Cardiac muscle cell (in vitro differentiated cells and primary cell): Measurements from ENCODE around the gene NPHP3. TPM values are rescaled to one million over a fixed set of nuclear protein-coding genes. Genes with fewer than 3 reads are reported as not detected.

ENCODE experiments used
- DNase-seq, 2 donors: peaks; one replicate each; pipeline versions ENCODE4 v3.0.0 to v3.0.0-alpha.2; 2010 to 2017; ENCODE audit warnings: low read depth in 1 of 2, low spot score in 1 of 2
- H3K27ac ChIP-seq: fragments of 200-600 bp; sonication (generic); 2 replicates; pipeline ENCODE4 v1.5.1; 2016
- H3K27me3 ChIP-seq: fragments of 200-600 bp; sonication (generic); 2 replicates; pipeline ENCODE4 v1.6.0; 2016; ENCODE audit warnings: control low read depth
- H3K36me3 ChIP-seq: fragments of 200-600 bp; sonication (generic); 2 replicates; pipeline ENCODE4 v1.5.1; 2016; ENCODE audit warnings: control low read depth
- H3K4me1 ChIP-seq: fragments of 200-600 bp; sonication (generic); 2 replicates; pipeline ENCODE4 v1.8.1; 2017; ENCODE audit warnings: low read depth, mild to moderate bottlenecking, mixed run types
- H3K4me3 ChIP-seq: fragments of 200-600 bp; sonication (generic); 2 replicates; pipeline ENCODE4 v1.5.1; 2016; ENCODE audit warnings: mild to moderate bottlenecking
- H3K9me3 ChIP-seq: fragments of 200-600 bp; sonication (generic); 2 replicates; pipeline ENCODE4 v1.5.1; 2017; ENCODE audit warnings: low read depth, mild to moderate bottlenecking, control low read depth
- CTCF ChIP-seq: IDR thresholded peaks from 2 replicates; pipeline ENCODE4 v1.5.1; 2012; ENCODE audit warnings: low read depth, mild to moderate bottlenecking, low read length
- polyA plus RNA-seq: library from polyadenylated mRNA; unstranded; fragments of >200 nt; fragmentation: Nextera tagmentation; extraction: Ambion mirVana; gene quantifications from 2 replicates; pipeline ENCODE4 v1.2.1, GENCODE V29; 2016
- total RNA-seq: library from RNA; depleted of rRNA; stranded (reverse); fragments of >200 nt; gene quantifications from 2 replicates; pipeline ENCODE4 v1.2.3, GENCODE V29; 2016

NPHP3 gene
- total and polyA plus RNA-seq, 2 experiments from 2014 or later = 21.1 to 74.1 TPM

- H3K9me3 ChIP-seq = no peaks in the 10 kb centered on the region
- H3K27ac ChIP-seq = no peak overlapping the region
- TF ChIP-seq CTCF = no peak
- peak in 1 of 2 donors; percentile 0 for DNase-seq
- H3K4me3 ChIP-seq = peak overlapping the region; percentile 85
- H3K4me1 ChIP-seq = peaks cover 20% of the 10 kb centered on the region
- no peaks in the 10 kb centered on the region for H3K27me3 ChIP-seq
- H3K36me3 ChIP-seq = peaks cover 8% of the 10 kb centered on the region
These were observed 61.1 kb downstream of the NPHP3 start for GRCh38 chr3:132661101-132661500.

GRCh38 chr3:132660811-132661070 is 61.5 kb downstream of the NPHP3 start:
- no peak for DNase-seq
- no peak for TF ChIP-seq CTCF
- no peaks in the 10 kb centered on the region for H3K27me3 ChIP-seq
- peaks cover 20% of the 10 kb centered on the region for H3K4me1 ChIP-seq
- H3K27ac ChIP-seq = peak overlapping the region; percentile 87
- peaks cover 5% of the 10 kb centered on the region for H3K36me3 ChIP-seq
- no peaks in the 10 kb centered on the region for H3K9me3 ChIP-seq
- H3K4me3 ChIP-seq = peak overlapping the region; percentile 85

GRCh38 chr3:132660052-132660810 is 62.0 kb downstream of the NPHP3 start, which contains the start of gene UBA5:
TSS of gene UBA5 (plus strand) at chr3:132660329. CDS start at chr3:132660538, 209 bp downstream.
- peaks cover 5% of the 10 kb centered on the region for H3K36me3 ChIP-seq
- H3K4me1 ChIP-seq = peaks cover 20% of the 10 kb centered on the region
- H3K27ac ChIP-seq = peak within 1 kb of the TSS; percentile 87
- H3K9me3 ChIP-seq = no peaks in the 10 kb centered on the region
- peak; percentile 53 to 72 for DNase-seq
- H3K27me3 ChIP-seq = no peaks in the 10 kb centered on the region
- H3K4me3 ChIP-seq = peak within 1 kb of the TSS; percentile 85
- TF ChIP-seq CTCF = no peak

GRCh38 chr3:132659365-132660051 is 62.7 kb downstream of the NPHP3 start, which contains the start of gene ACAD11:
TSS of gene ACAD11 (minus strand) at chr3:132659809. CDS start at chr3:132659751, 58 bp downstream.
- Histone ChIP-seq H3K27me3 (no peaks in the 10 kb centered on the region), H3K27ac (peak within 1 kb of the TSS; percentile 87), H3K9me3 (no peaks in the 10 kb centered on the region), H3K4me1 (peaks cover 20% of the 10 kb centered on the region), H3K4me3 (peak within 1 kb of the TSS; percentile 85), H3K36me3 (peaks cover 4% of the 10 kb centered on the region)
- TF ChIP-seq CTCF = peak; percentile 75
- peak; percentile 75 to 83 for DNase-seq

GRCh38 chr3:132659000-132659364 is 63.2 kb downstream of the NPHP3 start:
- Histone ChIP-seq H3K4me3 (peak overlapping the region; percentile 85), H3K4me1 (peaks cover 20% of the 10 kb centered on the region), H3K9me3 (no peaks in the 10 kb centered on the region), H3K27ac (peak overlapping the region; percentile 87), H3K36me3 (no peaks in the 10 kb centered on the region), H3K27me3 (no peaks in the 10 kb centered on the region)
- TF ChIP-seq CTCF = no peak
- DNase-seq = peak in 1 of 2 donors; percentile 40
